Activated CD8-positive, alpha-beta T cell treated with anti-CD3 and anti-CD28 coated beads, Interleukin-2, amount 10 ng/mL, durations not matched to agents 7 days and 5 days (primary cell): Measurements from ENCODE around the gene MTHFR. TPM values are rescaled to one million over a fixed set of nuclear protein-coding genes. Genes with fewer than 3 reads are reported as not detected.

Experiments used
- ATAC-seq: fragments of 150-1000 bp; cut with Tn5 transposase; one replicate; pipeline ENCODE4 v1.10.0; 2021; ENCODE audit warnings: moderate library complexity
- CTCF ChIA-PET: fragments of 350-600 bp; sonication (Branson Sonifier 250); formaldehyde crosslinking; loops from one replicate; lab custom pipeline; 2021; ENCODE audit warnings: antibody characterized with exemption; lab: Charles Lee
- POLR2A ChIA-PET: fragments of 350-600 bp; sonication (Branson Sonifier 250); formaldehyde crosslinking; loops from one replicate; lab custom pipeline; 2021; ENCODE audit warnings: antibody characterized with exemption; lab: Charles Lee
- DNase-seq: peaks from one replicate; pipeline ENCODE4 v3.0.0-alpha.2; 2020
- H3K27ac Mint-ChIP-seq: one replicate; pipeline ENCODE4 v1.8.0; 2021; ENCODE audit warnings: mild to moderate bottlenecking, mixed read lengths
- H3K27me3 Mint-ChIP-seq: one replicate; pipeline ENCODE4 v1.8.0; 2021; ENCODE audit warnings: low read depth, mixed read lengths
- H3K36me3 Mint-ChIP-seq: one replicate; pipeline ENCODE4 v1.8.0; 2021; ENCODE audit warnings: low read depth, mixed read lengths
- H3K4me1 Mint-ChIP-seq: one replicate; pipeline ENCODE4 v1.8.0; 2021; ENCODE audit warnings: low read depth, mixed read lengths
- H3K4me3 Mint-ChIP-seq: one replicate; pipeline ENCODE4 v1.8.0; 2021; ENCODE audit warnings: mild to moderate bottlenecking, mixed read lengths
- H3K9me3 Mint-ChIP-seq: one replicate; pipeline ENCODE4 v1.8.0; 2022; ENCODE audit warnings: mixed read lengths; ENCODE audit not compliant: insufficient read depth
- total RNA-seq, 2 experiments: library from RNA; stranded (reverse); gene quantifications; one replicate each; pipeline ENCODE4 v1.2.3, GENCODE V29; 2021

Gene MTHFR
- total RNA-seq, 2 experiments from 2014 or later, result 32.4 to 34.6 TPM

- ChIA-PET CTCF (interaction anchor here (1.2 kb wide), 1 partner anchor 751 kb away, joined by 3 read pairs; no protein-coding TSS in a partner anchor), POLR2A (interaction anchor here (0.8 to 1.0 kb wide), 2 partner anchors 17 to 120 kb away, joined by 3 read pairs; no protein-coding TSS in a partner anchor)
- no peak overlapping the region for H3K4me3 Mint-ChIP-seq
- H3K4me1 Mint-ChIP-seq, result peaks cover 8% of the 10 kb centered on the region
- no peaks in the 10 kb centered on the region for H3K27me3 Mint-ChIP-seq
- H3K27ac Mint-ChIP-seq, result no peak overlapping the region
- DNase-seq, result no peak
- ATAC-seq, result no peak
- H3K9me3 Mint-ChIP-seq, result no peaks in the 10 kb centered on the region
- H3K36me3 Mint-ChIP-seq, result peaks cover 12% of the 10 kb centered on the region
Observed at GRCh38 chr1:11787804-11788436, 17.8 kb downstream of the MTHFR start.

- no peaks in the 10 kb centered on the region for H3K27me3 Mint-ChIP-seq
- ChIA-PET POLR2A (interaction anchor here (1.0 kb wide), 1 partner anchor 17 kb away, joined by 3 read pairs; no protein-coding TSS in a partner anchor), CTCF (interaction anchor here (1.2 kb wide), 1 partner anchor 750 kb away, joined by 3 read pairs; no protein-coding TSS in a partner anchor)
- H3K4me3 Mint-ChIP-seq, result no peak overlapping the region
- peaks cover 8% of the 10 kb centered on the region for H3K4me1 Mint-ChIP-seq
- no peaks in the 10 kb centered on the region for H3K9me3 Mint-ChIP-seq
- no peak overlapping the region for H3K27ac Mint-ChIP-seq
- no peak for ATAC-seq
- DNase-seq, result no peak
- peaks cover 11% of the 10 kb centered on the region for H3K36me3 Mint-ChIP-seq
Observed at GRCh38 chr1:11787251-11787803, 18.4 kb downstream of the MTHFR start.

- Mint-ChIP-seq H3K4me1 (peaks cover 8% of the 10 kb centered on the region), H3K27ac (no peak overlapping the region), H3K4me3 (no peak overlapping the region), H3K27me3 (no peaks in the 10 kb centered on the region), H3K9me3 (no peaks in the 10 kb centered on the region), H3K36me3 (peaks cover 2% of the 10 kb centered on the region)
- ATAC-seq, result no peak
- ChIA-PET POLR2A (no interaction called here), CTCF (interaction anchor here (1.4 to 1.8 kb wide), 2 partner anchors 10 to 17 kb away, joined by 4 to 10 read pairs; no protein-coding TSS in a partner anchor)
- DNase-seq, result no peak
Observed at GRCh38 chr1:11786168-11786567, 19.6 kb downstream of the MTHFR start.

- peak; percentile 46 for DNase-seq
- ChIA-PET CTCF (interaction anchor here (0.8 to 1.8 kb wide), 3 partner anchors 9 to 188 kb away, joined by 3 to 10 read pairs (median 4); no protein-coding TSS in a partner anchor), POLR2A (interaction anchor here (0.9 to 1.6 kb wide), 2 partner anchors 19 to 123 kb away, joined by 3 to 8 read pairs; no protein-coding TSS in a partner anchor)
- no peak overlapping the region for H3K4me3 Mint-ChIP-seq
- ATAC-seq, result peak; percentile 83
- peaks cover 8% of the 10 kb centered on the region for H3K4me1 Mint-ChIP-seq
- no peaks in the 10 kb centered on the region for H3K9me3 Mint-ChIP-seq
- H3K36me3 Mint-ChIP-seq, result peaks cover 2% of the 10 kb centered on the region
- no peaks in the 10 kb centered on the region for H3K27me3 Mint-ChIP-seq
- H3K27ac Mint-ChIP-seq, result no peak overlapping the region
Observed at GRCh38 chr1:11784993-11785769, 20.6 kb downstream of the MTHFR start.

- H3K4me1 Mint-ChIP-seq, result peaks cover 8% of the 10 kb centered on the region
- ChIA-PET POLR2A (interaction anchor here (0.9 to 1.6 kb wide), 2 partner anchors 19 to 124 kb away, joined by 3 to 8 read pairs; no protein-coding TSS in a partner anchor), CTCF (interaction anchor here (1.4 to 1.8 kb wide), 2 partner anchors 8 to 19 kb away, joined by 4 to 10 read pairs; no protein-coding TSS in a partner anchor)
- H3K27me3 Mint-ChIP-seq, result no peaks in the 10 kb centered on the region
- no peak overlapping the region for H3K4me3 Mint-ChIP-seq
- DNase-seq (no peak), ATAC-seq (no peak)
- no peaks in the 10 kb centered on the region for H3K9me3 Mint-ChIP-seq
- peaks cover under 1% of the 10 kb centered on the region for H3K36me3 Mint-ChIP-seq
- no peak overlapping the region for H3K27ac Mint-ChIP-seq
Observed at GRCh38 chr1:11784256-11784992, 21.3 kb downstream of the MTHFR start.

GRCh38 chr1:11783556-11783955, 22.2 kb downstream of the MTHFR start:
- ChIA-PET CTCF (no interaction called here), POLR2A (interaction anchor here (1.6 kb wide), 1 partner anchor 125 kb away, joined by 8 read pairs; no protein-coding TSS in a partner anchor)
- Mint-ChIP-seq H3K4me1 (peaks cover 8% of the 10 kb centered on the region), H3K9me3 (no peaks in the 10 kb centered on the region), H3K36me3 (no peaks in the 10 kb centered on the region), H3K27ac (no peak overlapping the region), H3K27me3 (no peaks in the 10 kb centered on the region), H3K4me3 (no peak overlapping the region)
- ATAC-seq (no peak), DNase-seq (no peak)

- ChIA-PET POLR2A (interaction anchor here (0.6 to 1.0 kb wide), 2 partner anchors 13 to 126 kb away, joined by 3 to 4 read pairs; no protein-coding TSS in a partner anchor), CTCF (interaction anchor here (0.6 kb wide), 1 partner anchor 191 kb away, joined by 4 read pairs; no protein-coding TSS in a partner anchor)
- H3K27ac Mint-ChIP-seq, result no peak overlapping the region
- peaks cover 8% of the 10 kb centered on the region for H3K4me1 Mint-ChIP-seq
- no peaks in the 10 kb centered on the region for H3K9me3 Mint-ChIP-seq
- H3K27me3 Mint-ChIP-seq, result no peaks in the 10 kb centered on the region
- no peak for ATAC-seq
- DNase-seq, result no peak
- H3K4me3 Mint-ChIP-seq, result no peak overlapping the region
- no peaks in the 10 kb centered on the region for H3K36me3 Mint-ChIP-seq
Observed at GRCh38 chr1:11782127-11782708, 23.5 kb downstream of the MTHFR start.

- CTCF ChIA-PET, result no interaction called here
- Mint-ChIP-seq H3K27ac (no peak overlapping the region), H3K27me3 (no peaks in the 10 kb centered on the region), H3K4me1 (peaks cover 8% of the 10 kb centered on the region), H3K4me3 (no peak overlapping the region), H3K9me3 (no peaks in the 10 kb centered on the region), H3K36me3 (no peaks in the 10 kb centered on the region)
- no peak for DNase-seq
- POLR2A ChIA-PET, result no interaction called here
- ATAC-seq, result no peak
Observed at GRCh38 chr1:11781297-11781696, 24.5 kb downstream of the MTHFR start.

- H3K4me3 Mint-ChIP-seq, result no peak overlapping the region
Observed at GRCh38 chr1:11780380-11781147, 25.2 kb downstream of the MTHFR start.

GRCh38 chr1:11779715-11780379, 25.9 kb downstream of the MTHFR start:
- no peak for DNase-seq
- Mint-ChIP-seq H3K36me3 (no peaks in the 10 kb centered on the region), H3K4me1 (peaks cover 2% of the 10 kb centered on the region), H3K27me3 (no peaks in the 10 kb centered on the region), H3K9me3 (no peaks in the 10 kb centered on the region), H3K27ac (no peak overlapping the region), H3K4me3 (no peak overlapping the region)
- ATAC-seq, result no peak
- ChIA-PET CTCF (no interaction called here), POLR2A (interaction anchor here (1.0 kb wide), 1 partner anchor 128 kb away, joined by 6 read pairs; no protein-coding TSS in a partner anchor)

More at GRCh38 chr1:11780380-11781147, 25.2 kb downstream of the MTHFR start:
- ChIA-PET POLR2A (interaction anchor here (1.0 kb wide), 1 partner anchor 128 kb away, joined by 6 read pairs; no protein-coding TSS in a partner anchor), CTCF (no interaction called here)
- no peak for DNase-seq
- Mint-ChIP-seq H3K27ac (no peak overlapping the region), H3K36me3 (no peaks in the 10 kb centered on the region), H3K9me3 (no peaks in the 10 kb centered on the region), H3K27me3 (no peaks in the 10 kb centered on the region), H3K4me1 (peaks cover 8% of the 10 kb centered on the region)
- no peak for ATAC-seq
